ENCODE data around the gene CSF1. TPM values are rescaled to one million over a fixed set of nuclear protein-coding genes. Genes with fewer than 3 reads are reported as not detected.

CSF1 gene
- total RNA-seq, 4 donors from 2014 or later = 9.7 to 63.1 (median 14.4) TPM

DNA sequence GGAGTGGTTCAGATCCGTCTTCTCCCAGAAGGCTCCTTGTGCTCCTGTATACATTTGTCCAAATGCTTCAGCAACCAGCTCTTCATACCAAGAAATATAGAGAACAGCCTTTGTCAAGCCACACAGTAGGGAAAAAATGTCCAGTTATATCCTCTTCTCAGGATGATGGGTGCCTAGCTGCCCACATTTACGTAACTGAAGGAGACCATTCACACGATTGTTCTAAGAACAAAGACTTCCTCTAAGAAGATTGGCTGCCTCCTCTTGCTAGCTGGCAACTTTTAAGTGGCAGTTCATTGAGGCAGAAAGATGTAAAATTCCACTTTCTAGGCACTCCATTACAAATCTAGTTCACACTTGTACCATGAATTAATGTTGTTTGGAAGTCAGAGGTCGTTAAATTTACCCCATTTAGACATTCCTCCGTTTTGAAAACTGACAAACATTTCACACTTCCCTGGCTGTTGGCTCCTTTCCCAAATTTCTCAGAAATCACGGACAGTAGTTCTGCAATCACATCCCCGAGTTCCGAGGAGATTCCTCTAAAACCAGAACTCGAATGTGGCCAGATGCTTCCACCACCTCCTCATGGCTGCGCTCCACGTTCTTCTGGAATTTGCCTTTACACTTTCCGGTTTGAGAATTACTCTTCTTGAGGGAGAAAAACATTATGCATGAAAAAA lies 45.6 kb upstream of the CSF1 start:
- Histone ChIP-seq H3K4me3 (no peak overlapping the region), H3K4me1 (peaks cover 7 to 22% (median 11%) of the 10 kb centered on the region in 4 donors), H3K36me3 (no peaks in the 10 kb centered on the region), H3K27me3 (no peaks in the 10 kb centered on the region), H3K9me3 (no peaks in the 10 kb centered on the region), H3K27ac (peak overlapping the region; percentile 69 to 76 (median 71))
- TF ChIP-seq POLR2A (IDR thresholded peaks at IDR 0.05) (no peak), POLR2AphosphoS5 (IDR thresholded peaks at IDR 0.05) (peak; percentile 8 to 36 (median 24))
- in situ Hi-C loops (cut with MboI; ENCODE audit: low pct_ligation_motif_present in 1 of 4, low pct_unique_long_range_greater_than_20kb in 1 of 4, low sequenced_read_pairs in 3 of 4) (no loop called here), intact Hi-C loops (cut with DNase I; ENCODE audit: low total_unique reads) (no loop called here)
- WGBS, 2 donors (ENCODE audit: low coverage in 1 of 2) = 49 to 57% methylated on average over 10 to 12 of the region's 12 CpGs
- DNase-seq = peak; percentile 21

DNA sequence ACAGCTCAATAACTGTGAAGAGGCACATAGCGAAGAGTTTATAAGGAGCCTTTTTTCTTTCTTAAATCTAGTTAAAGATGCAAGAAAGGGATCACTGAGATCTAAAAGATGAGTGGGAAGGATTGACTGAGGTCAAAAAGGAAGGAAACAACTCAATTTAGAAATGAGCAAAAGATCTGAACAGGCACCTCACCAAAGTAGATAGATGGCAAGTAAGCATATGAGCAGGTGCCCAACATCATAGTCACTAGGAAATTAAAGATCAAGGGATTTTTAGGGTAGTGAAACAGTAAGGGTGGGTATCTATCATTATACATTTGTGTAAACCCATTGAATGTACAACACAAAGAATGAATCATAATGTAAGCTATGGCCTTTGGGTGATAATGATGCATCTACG lies 44.6 kb upstream of the CSF1 start:
- TF ChIP-seq POLR2A (IDR thresholded peaks at IDR 0.05) = no peak
- no peak for TF ChIP-seq CTCF (IDR thresholded peaks at IDR 0.05)
- TF ChIP-seq EP300 (IDR thresholded peaks at IDR 0.05; ENCODE audit: low read depth) = no peak
- no peak for TF ChIP-seq POLR2AphosphoS5 (IDR thresholded peaks at IDR 0.05)
- 91 to 100% methylated on average over 2 of the region's 2 CpGs for whole genome bisulfite sequencing, 2 donors (ENCODE audit: low coverage in 1 of 2)
- H3K27ac ChIP-seq = peak overlapping the region; percentile 69 to 76 (median 71)

GRCh38 chr1:109873278-109874175 lies 37.1 kb upstream of the CSF1 start:
- 59 to 83% methylated on average over 1 to 3 of the region's 3 CpGs for WGBS, 2 donors (ENCODE audit: low coverage in 1 of 2)
- in situ Hi-C loops (cut with MboI; ENCODE audit: low pct_ligation_motif_present in 1 of 4, low pct_unique_long_range_greater_than_20kb in 1 of 4, low sequenced_read_pairs in 3 of 4) (no loop called here), intact Hi-C loops (cut with DNase I; ENCODE audit: low total_unique reads) (no loop called here)

More for the DNA sequence above, 44.6 kb upstream of the CSF1 start:
- Histone ChIP-seq H3K4me1 (peaks cover 7 to 22% (median 11%) of the 10 kb centered on the region in 4 donors), H3K27me3 (no peaks in the 10 kb centered on the region), H3K36me3 (no peaks in the 10 kb centered on the region), H3K9me3 (no peaks in the 10 kb centered on the region), H3K4me3 (no peak overlapping the region)
- DNase-seq = no peak
- intact Hi-C loops (cut with DNase I; ENCODE audit: low total_unique reads) (no loop called here), in situ Hi-C loops (cut with MboI; ENCODE audit: low pct_ligation_motif_present in 1 of 4, low pct_unique_long_range_greater_than_20kb in 1 of 4, low sequenced_read_pairs in 3 of 4) (no loop called here)

DNA sequence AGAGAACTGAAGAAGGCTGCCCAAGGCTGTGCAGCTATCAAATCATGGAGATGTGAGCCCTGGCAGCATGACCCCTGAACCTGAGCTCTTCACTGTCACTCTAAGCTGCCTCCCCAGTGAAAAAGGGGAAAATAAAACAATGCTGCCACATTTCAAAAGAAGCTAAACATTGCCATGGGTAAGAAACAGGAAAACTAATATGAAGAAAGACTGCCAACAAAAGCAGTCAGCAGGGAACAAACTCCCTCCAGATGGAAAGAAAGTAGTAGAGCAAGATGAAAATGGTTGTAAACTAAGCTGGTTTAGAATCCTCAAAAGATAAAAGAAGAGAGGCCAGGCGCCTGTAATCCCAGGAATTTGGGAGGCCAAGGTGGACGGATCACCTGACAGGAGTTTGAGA lies 36.2 kb upstream of the CSF1 start:
- 87 to 100% methylated on average over 2 of the region's 2 CpGs for WGBS, 2 donors (ENCODE audit: low coverage in 1 of 2)
- TF ChIP-seq EP300 (IDR thresholded peaks at IDR 0.05; ENCODE audit: low read depth) = no peak
- no peak for TF ChIP-seq CTCF (IDR thresholded peaks at IDR 0.05)
- no peak for TF ChIP-seq POLR2AphosphoS5 (IDR thresholded peaks at IDR 0.05)
- no peak for TF ChIP-seq POLR2A (IDR thresholded peaks at IDR 0.05)
- no peak for DNase-seq
- intact Hi-C loops (cut with DNase I; ENCODE audit: low total_unique reads) (no loop called here), in situ Hi-C loops (cut with MboI; ENCODE audit: low pct_ligation_motif_present in 1 of 4, low pct_unique_long_range_greater_than_20kb in 1 of 4, low sequenced_read_pairs in 3 of 4) (no loop called here)
- H3K9me3 ChIP-seq = no peaks in the 10 kb centered on the region
- no peak overlapping the region for H3K27ac ChIP-seq
- H3K4me3 ChIP-seq = no peak overlapping the region
- peaks cover 0 to 30% (median 15%) of the 10 kb centered on the region in 4 donors for H3K4me1 ChIP-seq
- H3K27me3 ChIP-seq = no peaks in the 10 kb centered on the region
- H3K36me3 ChIP-seq = no peaks in the 10 kb centered on the region

More at GRCh38 chr1:109873278-109874175, 37.1 kb upstream of the CSF1 start:
- peaks cover 0 to 30% (median 15%) of the 10 kb centered on the region in 4 donors for H3K4me1 ChIP-seq
- H3K4me3 ChIP-seq = no peak overlapping the region
- no peaks in the 10 kb centered on the region for H3K9me3 ChIP-seq
- no peaks in the 10 kb centered on the region for H3K27me3 ChIP-seq
- DNase-seq = no peak
- TF ChIP-seq POLR2AphosphoS5 (IDR thresholded peaks at IDR 0.05) (peak in 1 of 3 donors; percentile 7), POLR2A (IDR thresholded peaks at IDR 0.05) (no peak)
- H3K36me3 ChIP-seq = no peaks in the 10 kb centered on the region
- peak overlapping the region; percentile 57 to 79 (median 64) for H3K27ac ChIP-seq

DNA sequence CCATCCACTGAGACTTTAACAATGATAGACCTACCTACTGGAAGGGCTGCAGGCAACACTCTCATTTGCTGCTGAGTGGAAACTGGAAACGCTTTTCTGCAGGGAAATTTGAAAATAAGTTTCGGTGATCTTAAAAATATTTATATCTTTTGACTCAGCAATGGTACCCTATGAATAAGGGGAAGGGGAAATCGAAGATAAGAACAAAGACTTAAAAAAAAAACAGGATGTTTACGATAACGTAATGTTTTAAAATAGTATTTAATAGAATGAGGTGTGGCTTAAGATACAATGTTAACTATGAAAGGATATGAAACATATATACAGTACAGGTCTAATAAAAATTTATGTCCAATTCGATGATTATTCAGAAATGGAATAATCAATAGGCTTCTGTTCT lies 34.8 kb upstream of the CSF1 start:
- no peaks in the 10 kb centered on the region for H3K36me3 ChIP-seq
- intact Hi-C loops (cut with DNase I; ENCODE audit: low total_unique reads) = loop anchor here (2.0 kb wide), 1 partner anchor 83 kb away; no protein-coding TSS in a partner anchor
- peaks cover 0 to 30% (median 15%) of the 10 kb centered on the region in 4 donors for H3K4me1 ChIP-seq
- WGBS, 2 donors (ENCODE audit: low coverage in 1 of 2) = 69 to 76% methylated on average over 6 of the region's 6 CpGs
- no peak overlapping the region for H3K4me3 ChIP-seq
- in situ Hi-C loops (cut with MboI; ENCODE audit: low pct_ligation_motif_present in 1 of 4, low pct_unique_long_range_greater_than_20kb in 1 of 4, low sequenced_read_pairs in 3 of 4) = no loop called here
- no peak for DNase-seq
- peak overlapping the region in 3 of 4 donors; percentile 79 to 84 (median 81) for H3K27ac ChIP-seq
- no peaks in the 10 kb centered on the region for H3K9me3 ChIP-seq
- no peaks in the 10 kb centered on the region for H3K27me3 ChIP-seq
- no peak for TF ChIP-seq CTCF (IDR thresholded peaks at IDR 0.05)

All from transverse colon (tissue), 4 donors.